HG02798 (cell line): ENCODE measurements around the gene WDR31.
"Not testable (repeated sequence)": the region's sequence is repeated elsewhere in the genome, so short reads cannot be mapped to it uniquely, and the experiment has no call there.

Experiments
- ATAC-seq: cut with Tn5 transposase; IDR thresholded peaks from one replicate; pipeline ENCODE4 v1.9.1; 2021; ENCODE audit warnings: mild to moderate bottlenecking; ENCODE audit not compliant: unreplicated experiment, poor library complexity

WDR31 gene

DNA sequence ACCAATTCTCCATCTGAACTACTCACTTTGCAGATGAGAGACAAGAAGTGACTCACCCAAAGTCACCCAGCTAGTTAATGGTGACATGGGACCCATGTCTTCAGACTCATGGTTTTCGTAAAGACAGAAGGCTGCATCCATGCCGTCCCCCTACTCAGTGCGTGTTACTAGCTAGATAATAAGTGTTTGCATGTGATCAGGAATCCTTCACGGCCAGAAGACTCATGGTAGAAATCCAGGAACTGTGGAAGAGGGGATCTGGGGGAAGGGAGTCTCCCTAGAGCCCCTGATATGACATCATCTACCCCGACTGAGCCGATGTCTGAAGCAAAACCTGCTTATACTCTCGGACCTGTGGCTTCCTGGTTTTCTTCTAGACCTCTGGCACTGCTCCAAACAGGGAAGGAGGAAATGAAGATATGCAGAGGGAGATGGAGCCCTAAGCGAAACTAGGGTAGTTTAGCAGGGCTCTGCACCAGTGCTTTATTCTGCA lies 40.2 kb downstream of the WDR31 start:
- no peak for ATAC-seq

DNA sequence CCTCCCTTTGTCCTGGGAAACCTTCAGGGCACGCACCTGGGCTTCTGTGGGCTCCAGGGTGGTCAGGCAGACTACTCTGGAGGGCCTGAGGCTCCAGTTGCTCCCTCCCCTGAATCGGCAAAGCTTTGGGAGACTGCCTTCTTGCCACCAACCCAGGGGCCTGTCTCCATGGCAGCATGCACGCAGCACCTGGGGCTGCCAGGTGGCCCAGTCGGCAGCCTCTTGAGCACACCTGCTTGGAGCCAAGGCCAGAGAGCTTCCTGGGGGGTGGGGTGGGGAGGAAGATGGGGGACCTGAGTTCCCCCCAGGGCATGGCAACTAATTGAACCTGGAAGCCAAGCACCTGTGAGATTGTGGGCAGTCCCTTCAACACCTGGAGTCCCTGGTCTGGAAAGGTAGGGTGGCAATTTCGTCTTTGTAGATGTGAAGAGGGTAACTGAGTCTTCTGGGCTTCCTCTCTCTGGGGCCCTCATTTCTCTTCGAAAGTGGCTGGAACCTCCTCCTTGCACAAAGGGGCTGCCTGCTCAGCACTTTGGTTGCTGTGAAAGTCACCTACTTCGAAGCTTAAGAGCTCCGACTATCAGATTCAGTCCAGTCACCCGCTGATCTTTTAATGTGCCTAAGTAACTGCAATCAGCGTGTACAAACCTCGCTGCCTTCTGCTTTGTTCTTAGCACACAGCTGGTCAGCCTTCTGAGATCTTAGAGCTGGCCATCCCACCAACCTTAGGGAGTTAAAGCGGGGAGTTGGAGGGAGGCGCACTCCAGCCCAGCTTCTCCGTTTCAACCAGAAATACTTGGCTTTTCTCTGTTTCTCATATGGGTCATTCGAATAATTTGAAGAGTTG lies 40.9 kb downstream of the WDR31 start:
- no peak for ATAC-seq

DNA sequence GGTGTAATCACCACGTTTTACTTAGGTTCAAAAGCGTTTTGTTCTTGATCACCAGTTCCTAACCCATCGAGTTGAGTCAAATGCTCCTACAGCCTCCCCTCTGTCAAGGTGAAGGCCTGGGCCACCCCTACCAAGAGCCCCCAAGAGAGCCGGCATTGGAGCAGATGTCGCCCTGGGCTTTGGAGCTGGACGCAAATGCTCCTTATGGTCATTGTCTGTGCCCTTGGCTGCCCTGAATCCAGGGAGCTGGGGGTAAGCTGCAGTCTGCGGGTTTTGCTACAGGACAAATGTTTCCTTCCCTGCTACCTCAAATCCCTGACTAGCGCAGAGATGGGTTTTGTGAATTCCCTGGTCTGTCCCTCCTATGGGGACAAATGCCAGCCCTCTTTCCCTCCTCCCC lies 41.8 kb downstream of the WDR31 start:
- no peak for ATAC-seq

DNA sequence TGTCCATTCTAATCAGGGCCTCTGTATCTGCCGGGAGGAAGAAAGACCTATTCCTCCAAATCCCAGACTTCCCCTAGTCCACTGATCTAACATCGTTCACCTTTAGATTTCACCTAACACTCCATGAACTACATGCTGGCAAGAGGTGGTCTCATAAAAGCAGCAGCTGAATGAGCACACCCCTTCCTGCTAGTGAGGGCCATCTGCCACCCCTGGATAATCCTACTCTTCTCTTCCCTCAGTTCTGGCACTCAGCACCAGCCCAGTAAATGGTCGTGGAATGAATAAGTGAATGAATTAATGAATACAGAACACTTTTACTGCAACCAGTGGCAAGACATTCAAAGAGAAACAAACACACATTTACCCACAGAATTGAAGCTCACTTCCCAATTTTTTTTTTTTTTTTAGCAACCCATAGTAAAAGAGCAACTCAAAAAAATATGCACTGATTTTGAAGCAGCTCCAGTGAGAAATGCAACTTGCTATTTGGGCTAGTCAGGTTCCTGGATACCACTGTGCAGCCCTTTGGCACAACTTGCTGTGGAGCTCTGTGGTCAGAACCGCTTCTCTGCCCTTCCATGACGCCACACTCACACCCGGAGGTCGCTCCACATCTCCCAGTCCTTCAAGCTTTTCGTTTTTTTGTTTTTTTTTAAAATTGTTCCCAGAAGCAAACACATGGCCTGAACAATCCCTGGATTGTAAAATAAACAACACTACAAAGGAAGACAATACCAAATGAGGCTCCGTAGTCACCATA lies 43.1 kb downstream of the WDR31 start:
- no peak for ATAC-seq

DNA sequence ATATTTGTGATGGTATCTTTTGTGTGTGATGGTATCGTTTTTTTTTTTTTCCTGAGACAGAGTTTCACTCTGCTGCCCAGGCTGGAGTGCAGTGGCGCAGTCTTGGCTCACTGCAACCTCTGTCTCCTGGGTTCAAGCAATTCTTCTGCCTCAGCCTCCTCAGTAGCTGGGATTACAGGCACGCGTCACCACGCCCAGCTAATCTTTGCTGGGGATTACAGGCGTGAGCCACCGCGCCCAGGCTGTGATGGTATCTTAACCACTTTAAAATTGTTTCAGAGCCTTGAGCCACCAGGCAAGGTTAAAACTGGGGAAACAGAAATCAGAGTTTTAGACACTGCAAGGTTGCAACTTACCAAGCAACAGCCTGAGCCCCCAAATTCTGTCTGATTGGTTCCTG lies 43.8 kb downstream of the WDR31 start:
- not testable (repeated sequence) for ATAC-seq

DNA sequence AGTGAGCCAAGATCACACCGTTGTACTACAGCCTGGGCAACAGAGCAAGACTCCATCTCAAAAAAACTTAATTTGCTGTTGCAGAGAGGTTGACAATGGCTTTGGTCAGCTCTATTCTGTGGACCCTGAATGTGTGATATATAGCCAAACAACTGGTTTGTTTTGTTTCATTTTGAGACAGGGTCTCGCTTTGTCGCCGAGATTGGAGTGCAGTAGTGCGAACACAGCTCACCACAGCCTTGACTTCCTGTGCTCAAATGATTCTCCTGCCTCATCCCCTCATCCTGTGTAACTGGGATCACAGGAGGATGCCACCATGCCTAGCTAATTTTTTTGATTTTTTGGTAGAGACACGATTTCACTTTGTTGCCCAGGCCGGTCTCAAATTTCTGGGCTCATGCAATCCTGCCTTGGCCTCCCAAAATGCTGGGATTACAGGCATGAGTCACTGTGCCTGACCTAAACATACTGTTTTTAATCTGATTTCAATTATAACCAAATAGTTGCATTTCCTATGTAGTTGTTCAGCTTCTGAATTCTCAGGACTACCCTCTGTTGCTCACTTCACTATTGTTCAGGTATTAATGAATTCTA lies 46.7 kb downstream of the WDR31 start:
- ATAC-seq = no peak

DNA sequence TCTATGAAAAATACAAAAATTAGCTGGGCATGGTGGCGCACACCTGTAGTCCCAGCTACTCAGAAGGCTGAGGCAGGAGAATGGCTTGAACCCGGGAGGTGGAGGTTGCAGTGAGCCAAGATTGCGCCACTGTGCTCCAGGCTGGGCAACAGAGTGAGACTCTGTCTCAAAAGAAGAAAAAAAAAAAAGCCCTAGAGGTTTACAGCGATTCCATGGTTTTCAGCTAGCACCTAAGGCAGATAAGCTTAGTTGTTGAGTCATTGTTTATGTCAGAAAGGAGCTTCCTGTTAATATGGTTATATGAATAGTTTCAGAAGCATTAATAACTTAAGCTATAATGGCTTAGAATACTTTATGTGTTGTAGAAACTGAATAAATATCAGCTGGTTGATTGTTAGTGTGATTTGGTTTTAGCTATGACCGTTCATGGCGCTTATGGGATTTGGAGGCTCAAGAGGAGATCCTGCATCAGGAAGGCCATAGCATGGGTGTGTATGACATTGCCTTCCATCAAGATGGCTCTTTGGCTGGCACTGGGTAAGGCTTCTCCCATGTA lies 49.9 kb downstream of the WDR31 start:
- ATAC-seq = no peak

DNA sequence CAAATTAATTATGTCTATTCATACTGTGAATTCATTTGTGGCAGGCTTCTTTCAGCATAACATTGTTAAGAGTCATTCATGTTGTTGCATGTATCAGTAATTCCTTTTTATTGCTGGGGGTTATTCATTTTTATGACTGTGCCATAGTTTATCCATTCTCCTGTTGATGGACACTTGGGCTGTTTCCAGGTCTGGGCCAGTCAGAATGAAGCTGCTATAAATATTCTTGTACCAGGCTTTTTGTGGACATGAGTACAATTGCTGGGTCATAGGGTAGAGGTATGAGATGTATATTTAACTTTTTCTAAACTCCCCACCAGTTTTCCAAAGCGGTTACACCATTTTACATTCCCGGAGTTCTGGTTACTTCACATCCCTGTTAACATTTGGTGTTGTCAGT lies 51.0 kb downstream of the WDR31 start:
- no peak for ATAC-seq

DNA sequence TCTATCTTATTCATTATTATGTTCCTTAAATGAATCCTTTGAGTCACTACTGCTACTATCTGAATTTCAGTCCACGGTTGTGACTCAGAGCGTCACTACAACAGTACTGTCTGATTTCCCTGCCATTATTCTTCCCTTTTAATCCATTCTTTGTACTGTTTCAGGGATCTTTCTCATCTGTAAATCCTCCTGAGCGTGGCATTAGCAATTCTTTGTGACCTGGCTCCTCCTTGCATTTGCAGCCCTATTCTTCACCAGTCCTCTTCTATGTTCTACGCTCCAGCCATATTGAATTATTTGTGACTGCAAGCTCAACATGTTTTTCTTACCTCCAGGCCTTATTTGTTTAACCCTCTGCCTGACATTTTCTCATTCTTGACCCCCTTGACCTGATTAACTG lies 58.7 kb downstream of the WDR31 start:
- ATAC-seq = no peak

DNA sequence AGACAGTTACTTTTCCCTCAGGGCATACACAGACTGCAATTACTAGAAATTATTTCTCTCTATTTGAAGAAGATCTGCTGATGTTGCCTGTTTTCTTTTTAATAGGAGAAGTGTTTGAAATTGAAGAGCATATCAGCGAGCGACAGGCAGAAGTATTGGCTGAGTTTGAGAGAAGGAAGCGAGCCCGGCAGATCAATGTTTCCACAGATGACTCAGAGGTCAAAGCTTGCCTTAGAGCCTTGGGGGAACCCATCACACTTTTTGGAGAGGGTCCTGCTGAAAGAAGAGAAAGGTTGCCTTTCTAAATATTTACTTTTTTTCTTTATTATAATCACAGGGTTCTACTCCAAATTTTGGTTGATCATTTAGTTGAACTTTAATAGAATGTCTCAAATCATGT lies 61.2 kb downstream of the WDR31 start:
- ATAC-seq = no peak

DNA sequence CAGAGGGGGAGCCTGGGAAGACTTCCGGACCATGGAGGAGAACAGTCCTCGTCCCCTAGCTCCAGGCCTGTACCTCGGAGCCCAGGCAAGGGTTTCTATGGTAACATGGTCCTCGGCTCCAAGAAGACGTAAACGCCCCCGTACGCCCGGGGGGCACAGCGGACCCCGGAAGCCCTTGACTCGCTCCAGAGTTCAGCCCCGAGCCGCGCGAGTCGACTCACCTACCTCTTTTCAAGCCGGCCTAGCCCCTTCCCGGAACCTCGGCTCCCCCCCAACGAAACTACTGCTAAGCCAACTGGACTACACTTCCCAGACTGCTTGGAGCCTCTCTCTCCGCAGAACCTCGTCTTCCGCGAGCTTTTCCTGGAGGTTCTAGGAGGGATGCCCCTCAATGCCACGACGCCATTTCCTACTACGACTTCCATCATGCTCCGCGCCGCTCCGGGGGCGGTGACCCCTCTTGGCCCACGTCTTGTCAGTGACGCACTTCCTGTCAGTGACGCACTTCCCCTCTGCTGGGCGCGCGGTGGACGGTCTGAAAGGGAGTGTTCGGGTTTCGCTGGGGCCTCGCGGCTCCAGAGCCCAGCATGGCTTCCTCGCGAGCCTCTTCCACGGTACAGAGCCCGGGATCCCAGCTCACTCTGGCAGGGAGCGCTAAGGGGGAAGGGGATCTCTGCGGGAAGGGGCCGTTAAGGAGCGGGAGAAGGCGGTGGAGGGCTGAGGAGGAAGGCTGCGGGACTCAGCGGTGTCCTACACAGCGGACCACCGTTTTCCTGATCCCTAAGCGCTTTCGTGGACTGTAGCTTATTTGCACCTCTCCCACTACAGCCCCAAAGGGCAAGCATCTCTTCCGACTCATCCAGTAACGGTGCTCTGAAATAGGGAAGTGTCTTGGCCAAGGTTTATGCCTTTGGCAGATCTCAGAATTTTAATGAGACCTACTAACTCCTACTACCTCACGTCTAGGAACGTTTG lies 64.6 kb downstream of the WDR31 start, which contains the start of the genes CDC26 and PRPF4:
Gene CDC26 (minus strand): TSS at position 416 of the 975 bp plus-strand sequence. CDS start 3,065 bp downstream, outside the sequence.
Gene PRPF4 (plus strand): TSS at position 502 of the 975 bp plus-strand sequence. CDS start 86 bp downstream, at position 588.
- peak; percentile 99 for ATAC-seq

DNA sequence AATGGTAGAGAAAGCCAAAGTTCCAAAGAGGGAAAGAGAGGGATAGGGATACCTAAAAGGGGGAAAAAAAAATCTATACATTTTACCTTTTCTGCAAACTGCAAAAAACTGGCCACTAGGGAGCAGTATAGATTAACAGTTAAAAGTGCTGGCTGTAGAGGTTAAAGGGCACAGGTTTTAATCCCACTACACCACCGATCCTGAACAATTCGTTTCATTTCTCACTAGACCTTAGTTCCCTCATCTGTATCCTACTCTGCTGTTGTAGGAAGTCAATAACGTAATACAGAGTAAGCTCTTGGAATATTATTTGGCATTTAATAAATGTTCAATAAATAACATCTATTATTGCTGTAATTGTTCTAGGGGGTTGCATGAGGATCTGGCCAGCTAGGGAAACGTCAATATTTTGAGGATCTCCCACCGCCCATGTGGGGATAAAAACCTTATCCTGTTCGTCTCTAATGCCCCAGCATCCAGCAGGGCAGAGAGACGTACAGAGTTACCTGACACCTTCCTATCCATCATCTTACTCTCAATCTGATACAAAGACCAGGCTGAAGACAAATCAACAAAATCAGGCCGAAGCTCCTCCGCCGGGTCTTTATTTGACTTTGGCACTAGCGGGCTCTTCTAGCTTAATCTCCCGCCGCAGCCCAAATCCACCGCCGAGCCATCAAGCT lies 65.5 kb downstream of the WDR31 start:
- peak; percentile 2 for ATAC-seq

DNA sequence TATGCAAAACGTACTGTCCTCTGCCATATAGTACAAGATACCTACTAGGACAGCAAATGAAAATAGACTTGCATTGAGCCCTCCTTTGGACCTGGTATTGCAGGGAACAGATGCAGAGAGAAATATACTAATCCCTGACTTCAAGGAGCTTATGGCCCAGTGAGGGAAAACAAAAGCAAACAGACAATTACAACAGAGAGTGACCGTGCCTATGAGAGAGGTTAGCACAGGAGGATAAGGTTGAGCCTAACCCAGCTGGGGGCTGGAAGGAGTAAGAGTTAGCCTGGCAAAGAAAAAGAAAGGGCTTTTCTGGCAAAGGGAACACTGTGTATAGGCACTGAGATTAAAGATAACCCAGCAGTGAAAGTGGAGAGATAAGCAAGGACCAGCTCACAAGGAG lies 70.2 kb downstream of the WDR31 start:
- no peak for ATAC-seq

DNA sequence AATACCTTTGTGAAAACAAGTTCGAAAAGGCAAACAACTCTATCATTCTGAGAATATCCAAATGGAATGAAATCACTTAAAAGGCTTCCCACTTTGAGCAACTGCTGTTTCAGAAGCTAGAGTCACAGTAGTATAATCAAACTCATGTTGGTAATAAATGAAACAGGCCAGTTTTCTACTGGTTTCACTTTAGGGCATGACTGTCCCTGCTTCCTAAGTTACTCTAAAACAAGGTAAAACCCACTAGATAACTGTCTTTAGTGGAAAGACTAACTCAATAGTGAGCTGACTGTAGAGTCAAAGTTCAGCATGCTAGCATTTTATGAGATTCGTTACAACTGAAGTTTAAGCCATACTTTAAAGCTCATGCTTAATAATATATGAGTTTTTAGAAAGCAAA lies 70.7 kb downstream of the WDR31 start:
- ATAC-seq = no peak

DNA sequence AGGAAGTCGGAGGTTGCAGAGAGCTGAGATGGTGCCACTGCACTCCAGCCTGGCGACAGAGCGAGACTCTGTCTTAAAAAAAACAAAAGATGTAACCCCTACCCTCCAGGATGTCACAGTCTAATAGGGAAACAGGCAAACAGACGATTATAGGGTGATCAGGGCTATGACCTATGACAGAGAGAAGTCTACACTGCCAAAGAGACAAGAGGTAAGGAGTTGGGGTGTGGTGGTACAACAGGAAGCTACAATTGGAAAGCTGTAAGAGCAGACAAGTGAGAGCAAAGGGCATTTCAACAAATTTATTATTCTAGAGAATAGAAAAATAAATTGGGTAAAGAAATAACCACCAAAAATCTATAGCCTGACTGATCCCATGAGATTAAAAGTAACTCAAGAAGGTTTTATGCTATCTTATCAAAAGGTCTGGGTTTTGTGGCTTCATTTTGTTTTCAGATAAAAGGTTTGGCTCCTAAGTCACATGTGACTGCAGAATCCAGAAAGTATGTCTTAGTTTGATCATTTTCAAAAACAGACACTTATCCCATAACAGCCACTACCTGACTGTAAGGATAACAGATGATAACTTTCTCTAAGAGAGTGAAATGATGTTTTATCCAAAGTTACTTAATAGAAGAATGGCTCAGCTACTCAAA lies 72.0 kb downstream of the WDR31 start:
- ATAC-seq = no peak

DNA sequence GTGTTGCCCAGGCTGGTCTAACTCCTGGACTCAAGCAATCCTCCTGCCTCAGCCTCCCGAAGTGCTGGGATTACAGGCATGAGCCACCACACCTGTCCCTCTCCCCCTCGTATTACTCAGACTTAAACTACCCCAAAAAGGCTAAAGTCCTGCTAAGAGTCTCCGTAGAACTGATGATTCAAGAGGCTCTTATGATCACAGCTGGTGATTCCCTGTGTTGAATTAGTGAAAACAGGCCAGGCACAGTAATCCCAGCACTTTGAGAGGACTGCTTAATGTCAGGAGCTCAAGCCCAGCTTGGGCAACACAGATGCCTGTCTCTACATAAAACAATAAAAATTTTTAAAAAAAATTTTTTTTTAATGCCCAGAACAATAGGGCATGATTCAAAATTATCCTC lies 73.9 kb downstream of the WDR31 start:
- no peak for ATAC-seq
